22Rv1 (cell line): ENCODE data around the gene RPL10.

Experiments used
- H3K27ac ChIP-seq: fragments of 450-650 bp; 2 replicates; pipeline ENCODE4 v1.5.1; 2017
- ZFX ChIP-seq: fragments of 450-650 bp; IDR thresholded peaks from 2 replicates; pipeline ENCODE4 v1.6.1; 2017; ENCODE audit warnings: antibody characterized with exemption, borderline replicate concordance
- TF ChIP-seq, protein P1 (sequence below): fragments of 450-650 bp; IDR thresholded peaks from 2 replicates; pipeline ENCODE4 v1.5.1; 2017; ENCODE audit warnings: mild to moderate bottlenecking

Gene RPL10

DNA sequence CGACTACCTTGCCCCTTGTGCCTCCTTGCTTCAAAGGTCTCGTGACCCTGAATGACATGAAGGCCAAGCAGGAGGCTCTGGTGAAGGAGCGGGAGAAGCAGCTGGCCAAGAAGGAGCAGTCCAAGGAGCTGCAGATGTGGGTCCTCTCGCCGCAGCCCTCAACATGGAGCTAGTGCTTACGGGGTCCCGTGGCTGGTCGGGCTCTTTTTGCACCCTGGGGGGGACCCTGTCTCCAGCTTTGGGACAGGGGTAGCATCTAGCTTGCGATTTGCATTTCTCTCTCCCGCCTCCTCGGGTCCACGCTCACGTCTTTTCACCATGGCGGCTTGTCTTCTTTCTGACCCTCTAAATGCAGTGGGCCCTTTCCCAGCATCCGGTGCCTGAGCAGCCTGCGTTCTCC is 47.6 kb downstream of the RPL10 start:
- no peak for TF ChIP-seq ZFX

DNA sequence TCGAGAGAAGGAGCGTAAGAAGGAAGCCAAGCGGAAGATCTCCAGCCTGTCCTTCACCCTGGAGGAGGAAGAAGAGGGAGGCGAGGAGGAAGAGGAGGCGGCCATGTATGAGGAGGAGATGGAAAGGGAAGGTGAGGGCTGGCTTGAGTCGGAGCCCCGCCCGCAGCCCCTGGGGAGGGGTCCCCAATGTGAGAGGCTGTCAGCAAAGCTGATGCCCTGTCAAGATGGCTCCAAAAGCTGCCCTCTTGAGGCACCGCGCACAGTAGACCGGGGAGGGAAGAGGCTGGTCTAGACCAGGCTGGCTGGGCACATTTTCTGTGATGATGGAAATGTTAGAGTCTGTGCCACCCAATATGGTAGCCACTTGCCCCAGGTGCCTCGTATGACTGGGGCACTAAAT is 48.3 kb downstream of the RPL10 start:
- H3K27ac ChIP-seq: no peak overlapping the region
- no peak for TF ChIP-seq ZFX
- TF ChIP-seq, protein P1, sequence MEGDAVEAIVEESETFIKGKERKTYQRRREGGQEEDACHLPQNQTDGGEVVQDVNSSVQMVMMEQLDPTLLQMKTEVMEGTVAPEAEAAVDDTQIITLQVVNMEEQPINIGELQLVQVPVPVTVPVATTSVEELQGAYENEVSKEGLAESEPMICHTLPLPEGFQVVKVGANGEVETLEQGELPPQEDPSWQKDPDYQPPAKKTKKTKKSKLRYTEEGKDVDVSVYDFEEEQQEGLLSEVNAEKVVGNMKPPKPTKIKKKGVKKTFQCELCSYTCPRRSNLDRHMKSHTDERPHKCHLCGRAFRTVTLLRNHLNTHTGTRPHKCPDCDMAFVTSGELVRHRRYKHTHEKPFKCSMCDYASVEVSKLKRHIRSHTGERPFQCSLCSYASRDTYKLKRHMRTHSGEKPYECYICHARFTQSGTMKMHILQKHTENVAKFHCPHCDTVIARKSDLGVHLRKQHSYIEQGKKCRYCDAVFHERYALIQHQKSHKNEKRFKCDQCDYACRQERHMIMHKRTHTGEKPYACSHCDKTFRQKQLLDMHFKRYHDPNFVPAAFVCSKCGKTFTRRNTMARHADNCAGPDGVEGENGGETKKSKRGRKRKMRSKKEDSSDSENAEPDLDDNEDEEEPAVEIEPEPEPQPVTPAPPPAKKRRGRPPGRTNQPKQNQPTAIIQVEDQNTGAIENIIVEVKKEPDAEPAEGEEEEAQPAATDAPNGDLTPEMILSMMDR: no peak

More for the DNA sequence above, 47.6 kb downstream of the RPL10 start:
- H3K27ac ChIP-seq: no peak overlapping the region

DNA sequence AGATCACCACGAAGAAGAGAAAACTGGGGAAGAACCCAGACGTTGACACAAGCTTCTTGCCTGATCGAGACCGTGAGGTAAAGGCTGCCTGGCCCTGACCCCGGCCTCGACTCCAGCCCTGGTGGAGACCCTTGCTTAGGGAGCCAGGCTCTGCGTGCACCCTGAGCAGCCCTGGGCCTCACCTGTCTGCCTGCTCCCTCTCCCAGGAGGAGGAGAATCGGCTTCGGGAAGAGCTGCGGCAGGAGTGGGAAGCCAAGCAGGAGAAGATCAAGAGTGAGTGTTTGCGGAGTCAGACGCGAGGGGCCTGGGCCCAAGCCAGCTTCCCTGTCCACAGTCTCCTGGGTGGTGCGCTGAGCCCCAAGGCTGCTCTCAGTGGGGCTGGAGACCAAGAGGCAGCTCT is 50.3 kb downstream of the RPL10 start:
- TF ChIP-seq, protein P1: no peak
- no peak for TF ChIP-seq ZFX
- no peak overlapping the region for H3K27ac ChIP-seq

DNA sequence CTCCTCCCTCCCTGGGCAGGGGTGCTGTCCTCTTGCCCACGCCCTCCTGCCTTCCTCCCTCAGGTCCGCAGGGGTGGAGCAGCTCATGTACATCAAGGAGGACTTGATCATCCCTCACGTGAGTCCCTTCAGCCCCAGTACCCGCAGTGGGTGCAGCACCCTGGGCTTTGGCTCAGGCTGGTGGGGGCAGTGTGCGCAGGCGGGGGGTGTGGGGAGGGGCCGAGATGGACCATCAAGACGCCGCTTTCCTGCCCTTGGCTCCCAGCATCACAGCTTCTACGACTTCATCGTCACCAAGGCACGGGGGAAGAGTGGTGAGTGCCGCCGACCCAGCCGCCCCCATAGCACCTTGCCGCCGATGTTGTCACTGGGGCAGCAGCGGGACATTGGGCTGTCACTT is 51.4 kb downstream of the RPL10 start:
- no peak for TF ChIP-seq ZFX
- TF ChIP-seq, protein P1: no peak
- H3K27ac ChIP-seq: no peak overlapping the region

DNA sequence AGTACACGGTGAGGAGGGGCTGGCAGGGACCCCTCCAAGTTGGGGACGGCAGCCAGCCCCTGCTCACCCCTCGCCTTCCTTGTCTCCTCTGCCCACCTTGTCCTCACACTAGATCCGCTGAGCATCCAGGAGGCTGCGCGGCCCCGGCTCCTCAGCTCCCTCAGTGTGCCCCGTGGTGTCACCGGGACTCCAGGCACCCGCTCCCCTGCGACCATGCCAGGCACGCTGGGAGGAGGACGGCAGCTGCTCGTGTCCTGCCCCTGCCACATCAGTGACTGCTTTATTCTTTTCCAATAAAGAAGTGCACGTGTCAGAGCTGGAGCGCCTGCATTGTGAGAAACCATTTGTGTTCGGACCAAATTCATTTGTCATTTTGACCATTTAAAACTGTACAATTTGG is 52.1 kb downstream of the RPL10 start:
- H3K27ac ChIP-seq: no peak overlapping the region
- TF ChIP-seq ZFX: no peak
- TF ChIP-seq, protein P1: no peak
